Stimulated activated CD4-positive, alpha-beta T cell treated with anti-CD3 and anti-CD28 coated beads, Interleukin-12 subunit alpha, Interleukin-12 subunit beta, amount 100 ng/mL, for 24 hours (primary cell): ENCODE results near the gene STRIP1.

Source experiments
- DNase-seq, 2 experiments: peaks; one replicate each; pipeline ENCODE4 v3.0.0-alpha.2; 2020; ENCODE audit warnings: low read depth in 2 of 2

The STRIP1 gene

GRCh38 chr1:110034451-110035235 is at the start of gene STRIP1:
Gene STRIP1, plus strand, starts transcription at chr1:110034624. Its CDS starts 14 bp downstream, at chr1:110034638.
- DNase-seq = peak; percentile 88

GRCh38 chr1:109985247-109986053 is 49.0 kb upstream of the STRIP1 start:
- DNase-seq = no peak

- DNase-seq = no peak
Measured at GRCh38 chr1:109986054-109986444, 48.4 kb upstream of the STRIP1 start.

GRCh38 chr1:109988349-109988914 is 46.0 kb upstream of the STRIP1 start:
- no peak for DNase-seq

DNA sequence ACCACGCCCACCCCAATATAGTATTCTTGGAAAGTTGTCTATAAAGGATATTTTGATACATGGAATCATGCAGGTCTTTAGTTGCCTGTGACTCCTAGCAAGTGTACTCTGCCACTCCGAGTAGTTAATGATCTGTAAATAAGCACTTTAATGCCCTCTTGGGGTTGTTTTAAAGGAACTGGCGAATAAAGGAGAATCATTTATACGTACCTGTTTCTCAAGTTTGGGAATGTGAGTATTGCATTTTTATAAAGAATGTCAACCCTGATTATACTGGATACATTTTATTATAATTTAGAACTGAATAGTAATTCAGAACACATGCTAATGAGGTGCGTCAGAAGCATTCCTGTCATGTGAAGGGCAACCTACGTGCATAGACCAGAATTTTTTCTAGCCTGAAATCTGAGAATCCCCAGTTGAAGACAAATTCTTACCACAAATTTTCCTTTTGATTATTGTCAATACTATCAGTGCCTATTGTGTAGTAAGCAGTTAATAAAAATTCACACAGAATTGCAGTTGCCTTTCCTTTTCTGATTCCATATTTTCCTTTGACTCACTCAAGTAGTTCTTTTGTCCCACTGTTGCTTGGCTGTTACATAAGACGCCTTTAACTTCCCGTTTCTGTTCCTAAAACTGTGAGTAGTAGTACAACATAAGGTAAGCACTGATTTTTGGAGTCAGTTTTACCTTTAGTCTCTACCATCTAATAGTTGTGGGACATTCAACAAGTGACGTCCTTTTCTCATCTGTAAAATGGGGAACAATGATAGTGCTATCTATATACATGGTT is 44.7 kb upstream of the STRIP1 start:
- no peak for DNase-seq

DNA sequence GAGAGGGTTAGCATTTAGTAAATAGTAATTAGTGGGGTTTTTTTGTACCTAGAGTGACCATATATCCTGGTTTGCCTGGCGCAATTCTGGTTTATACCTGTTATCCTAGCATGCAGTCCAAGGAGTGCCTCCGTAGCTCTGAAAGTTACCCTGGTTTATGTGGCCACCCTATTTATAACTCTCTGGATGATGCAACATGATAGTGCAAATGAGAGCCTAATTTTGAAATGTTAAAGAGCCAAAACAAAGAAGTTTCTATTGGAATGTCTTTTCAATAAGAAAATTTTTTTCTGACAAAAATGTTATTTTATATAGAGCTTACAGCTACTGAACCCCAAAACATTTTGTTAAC is 44.1 kb upstream of the STRIP1 start:
- no peak for DNase-seq

DNA sequence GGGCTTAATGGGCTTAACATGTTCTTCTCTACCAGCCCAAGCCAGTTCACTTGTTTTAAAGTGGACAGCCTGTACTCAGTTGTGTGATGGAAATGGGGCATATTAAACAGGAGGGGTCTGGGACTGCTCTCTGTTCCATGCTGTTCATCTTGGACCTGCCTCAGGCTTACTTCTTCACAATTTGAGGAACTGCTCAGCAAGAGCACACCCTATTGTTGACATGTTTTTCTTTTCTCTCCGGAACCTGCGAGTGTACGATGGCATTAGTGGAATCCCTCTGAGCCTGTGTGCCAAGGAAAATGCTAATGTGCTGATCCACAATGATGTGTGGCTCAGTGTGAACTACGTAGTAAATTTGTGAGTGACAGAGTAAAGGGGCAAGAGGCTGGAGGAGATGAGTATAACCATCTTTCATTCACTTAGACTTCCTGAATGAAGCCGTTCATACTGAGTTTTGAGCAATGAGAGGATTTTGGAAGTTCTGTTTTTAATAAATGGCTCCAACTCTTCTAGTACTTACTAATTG is 43.0 kb upstream of the STRIP1 start:
- no peak for DNase-seq

DNA sequence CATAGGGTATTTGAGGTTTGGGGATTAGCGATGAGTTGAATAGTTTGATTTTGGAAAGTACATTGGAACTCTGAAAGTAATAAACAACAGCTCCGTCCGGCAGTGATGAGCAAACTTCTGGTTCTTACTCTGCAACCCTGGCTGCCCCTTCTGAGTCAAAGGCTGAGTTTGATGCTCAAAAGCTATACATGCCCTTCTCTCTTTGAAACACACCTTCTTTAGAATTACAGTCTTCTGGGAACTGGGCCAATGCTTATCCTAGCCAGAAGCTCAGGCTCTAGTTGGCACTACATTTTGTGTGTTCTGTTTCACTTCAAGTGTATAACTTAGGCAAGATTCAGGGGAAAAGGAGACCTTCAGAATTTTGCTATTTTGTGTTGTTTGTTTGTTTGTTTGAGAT is 40.5 kb upstream of the STRIP1 start:
- no peak for DNase-seq

GRCh38 chr1:109994654-109995053 is 39.8 kb upstream of the STRIP1 start:
- DNase-seq = no peak

DNA sequence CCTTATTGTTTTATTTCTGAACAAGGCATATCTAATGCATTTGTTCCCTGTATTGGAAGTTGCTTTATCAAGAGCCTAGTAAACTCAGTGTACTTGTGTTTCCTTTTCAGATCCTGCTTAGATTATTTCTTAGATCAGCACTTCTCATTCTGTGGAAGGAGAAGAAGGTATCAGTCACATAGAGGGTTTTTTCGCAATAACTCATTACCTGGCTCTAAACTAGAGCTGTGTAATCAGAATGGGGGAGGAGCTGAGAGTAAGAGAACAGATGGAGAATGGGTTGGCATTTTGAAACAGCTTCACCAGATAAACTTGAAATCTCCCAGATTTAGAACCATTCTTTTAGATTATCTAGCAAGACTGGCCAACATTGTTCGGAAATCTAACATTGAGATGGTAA is 38.9 kb upstream of the STRIP1 start:
- no peak for DNase-seq

DNA sequence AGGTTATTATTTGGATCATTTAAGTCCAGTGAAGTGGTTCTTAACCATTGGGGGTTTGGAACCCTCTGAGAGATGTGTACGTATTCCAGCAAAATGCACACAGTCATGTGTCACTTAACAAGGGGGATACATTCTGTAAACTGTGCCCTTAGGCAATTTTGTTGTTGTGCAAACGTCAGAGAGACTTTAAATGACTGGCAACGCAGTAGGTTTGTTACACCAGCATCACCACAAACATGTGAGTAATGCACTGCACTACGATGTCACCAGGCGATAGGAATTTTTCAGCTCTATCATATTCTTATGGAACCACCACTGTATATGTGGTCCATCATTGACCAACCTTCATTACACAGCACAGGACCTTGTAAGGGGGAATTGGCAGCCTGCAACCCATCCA is 37.9 kb upstream of the STRIP1 start:
- no peak for DNase-seq

DNA sequence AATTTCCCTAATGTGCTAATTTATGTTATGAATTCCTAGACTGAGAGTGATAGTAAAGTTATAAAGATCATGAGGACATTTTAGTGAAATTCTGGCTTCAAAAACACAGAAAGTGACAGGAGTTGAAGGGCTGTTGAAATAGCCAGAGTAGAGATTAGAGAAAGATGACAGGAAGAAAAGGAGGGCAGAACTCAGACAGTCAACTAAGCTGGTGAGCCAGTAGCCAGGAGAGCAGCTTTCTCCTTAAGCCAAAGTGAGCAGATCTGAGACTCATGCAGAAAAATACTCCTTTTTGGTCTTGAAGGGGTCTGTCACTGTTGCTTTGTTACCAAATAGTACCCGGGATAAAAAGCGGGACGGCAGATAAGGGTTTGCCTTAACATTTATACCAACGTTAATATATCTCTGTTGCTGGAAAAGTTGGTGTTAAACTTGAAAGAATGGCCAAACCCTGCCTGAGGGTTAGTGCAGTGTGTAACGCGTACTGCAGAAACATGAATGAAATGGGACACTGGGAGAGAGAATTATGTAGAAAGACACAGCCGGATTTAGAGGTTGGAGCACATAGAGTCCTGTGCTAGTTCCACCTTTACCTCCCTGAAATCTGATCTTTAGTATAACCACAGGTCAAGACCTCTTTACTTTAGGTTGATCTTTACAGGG is 37.1 kb upstream of the STRIP1 start:
- no peak for DNase-seq

- DNase-seq = no peak
Measured at GRCh38 chr1:109997867-109998229, 36.6 kb upstream of the STRIP1 start.

DNA sequence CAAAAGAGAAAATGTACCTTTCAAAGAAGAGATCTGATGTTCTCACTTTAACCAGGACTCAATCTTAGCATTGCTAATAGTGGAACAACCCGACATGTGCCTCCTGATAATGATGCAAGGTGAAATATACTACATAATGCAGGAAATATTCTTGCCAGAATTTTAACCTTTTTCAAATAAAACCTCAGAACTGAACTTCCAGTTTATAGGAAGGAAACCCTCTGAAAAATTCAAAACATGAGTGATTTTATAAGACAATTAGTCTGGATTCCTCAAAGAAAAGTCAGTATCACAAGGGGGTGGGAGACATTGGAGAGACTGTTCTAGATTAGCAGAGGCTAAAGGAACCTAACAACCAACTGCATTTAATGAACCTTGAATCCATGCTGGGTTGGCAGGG is 31.7 kb upstream of the STRIP1 start:
- DNase-seq = no peak

DNA sequence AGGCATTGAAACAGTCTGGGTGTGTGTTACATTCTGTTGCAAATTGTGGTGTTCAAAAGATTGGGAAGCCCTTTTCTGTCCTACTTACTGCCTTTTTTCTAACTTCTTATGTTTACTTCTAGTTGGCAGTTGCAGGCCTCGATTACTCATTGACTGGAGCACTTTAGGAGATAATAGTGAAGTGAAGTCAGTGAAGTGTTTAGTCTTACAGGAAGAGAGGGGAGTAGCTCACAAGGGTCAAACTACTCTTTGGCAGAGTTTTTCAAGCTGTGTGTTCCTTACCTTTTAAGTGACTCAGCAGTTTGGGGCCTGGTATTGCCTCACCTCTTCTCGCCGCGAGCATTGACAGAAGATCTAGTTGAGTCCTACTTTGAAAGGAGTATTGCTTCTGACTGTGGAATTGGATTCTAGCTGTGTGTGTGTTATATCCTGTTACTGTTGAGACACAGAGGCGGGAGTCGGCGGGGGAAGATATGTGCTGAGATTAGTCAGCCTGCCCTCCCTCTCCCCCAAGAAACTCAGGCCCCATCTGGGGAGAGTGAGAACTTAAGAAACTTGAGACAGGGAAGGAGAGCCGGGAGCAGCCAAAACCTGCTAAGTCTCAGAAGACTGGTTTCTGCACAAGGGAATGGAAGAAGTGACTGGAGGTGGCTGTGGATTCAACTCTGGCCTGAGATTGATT is 30.5 kb upstream of the STRIP1 start:
- DNase-seq = peak; percentile 12 to 41

DNA sequence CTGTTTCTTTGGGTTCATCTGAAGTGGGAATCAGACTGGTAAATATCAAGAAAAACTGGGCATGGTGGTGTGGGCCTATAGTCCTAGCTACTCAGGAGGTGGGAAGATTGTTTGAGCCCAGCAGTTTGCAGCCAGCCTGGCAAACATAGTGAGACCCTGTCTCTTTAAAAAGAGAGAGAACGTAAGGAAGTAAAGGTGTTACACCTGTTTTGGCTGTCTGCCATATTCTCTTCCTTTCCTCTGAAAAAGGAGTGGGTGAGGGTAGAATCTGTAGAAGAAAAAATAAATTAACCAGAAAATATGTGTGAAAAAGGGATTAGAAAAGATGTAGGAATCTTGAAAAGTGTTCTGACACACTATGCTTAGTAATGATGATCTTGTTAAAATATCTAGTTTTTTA is 29.8 kb upstream of the STRIP1 start:
- DNase-seq = no peak

GRCh38 chr1:110005971-110006370 is 28.5 kb upstream of the STRIP1 start:
- no peak for DNase-seq

- DNase-seq = no peak
Measured at GRCh38 chr1:110006516-110006915, 27.9 kb upstream of the STRIP1 start.

DNA sequence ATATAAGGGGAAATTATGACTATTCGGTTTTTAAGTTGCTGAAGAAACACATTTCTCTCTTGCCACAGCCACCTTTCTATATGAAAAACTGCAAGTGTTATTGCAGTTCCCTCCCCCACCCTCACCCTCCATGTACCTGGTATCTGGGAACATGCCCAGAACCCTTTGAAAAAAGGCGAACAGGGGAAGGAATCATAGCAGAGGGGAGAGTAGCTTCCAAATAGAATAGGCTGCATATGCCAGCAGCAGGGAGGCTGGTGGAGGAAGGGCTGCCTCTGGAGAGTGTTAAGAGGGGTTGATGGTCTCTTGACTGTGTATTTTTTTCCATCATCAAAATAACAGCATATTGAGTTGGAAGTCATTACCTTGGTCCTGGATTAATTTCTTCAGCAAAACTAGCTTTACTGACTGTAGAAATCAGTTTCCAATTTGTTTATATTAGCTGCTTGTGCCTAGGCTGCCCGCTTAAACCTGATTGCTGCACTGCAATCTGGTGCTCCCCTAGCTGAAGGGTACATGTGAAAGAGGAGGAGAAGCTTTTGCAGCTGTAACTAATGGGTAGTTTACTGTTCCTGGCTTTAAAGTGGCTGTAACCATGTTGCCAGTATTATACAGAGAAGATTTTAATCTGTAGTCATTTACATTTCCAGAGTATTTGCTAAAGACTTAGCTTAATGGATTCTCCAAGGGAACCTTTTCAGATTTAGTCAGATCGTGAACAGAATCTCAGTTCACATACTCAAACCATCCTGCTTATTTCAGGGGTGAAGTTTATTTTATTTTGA is 27.2 kb upstream of the STRIP1 start:
- DNase-seq = no peak

GRCh38 chr1:110008971-110009565 is 25.4 kb upstream of the STRIP1 start:
- DNase-seq = no peak
